GM19193 (cell line): ENCODE data around the gene VIM.

Source experiments
- POLR2A ChIP-seq: IDR thresholded peaks from 4 replicates; pipeline ENCODE4 v1.6.1; 2011; ENCODE audit not compliant: insufficient read depth, insufficient read length; ENCODE audit errors: extremely low read depth

Gene VIM

GRCh38 chr10:17201794-17202116, 26.3 kb upstream of the VIM start:
- no peak for TF ChIP-seq POLR2A

- no peak for TF ChIP-seq POLR2A
These were observed 25.5 kb upstream of the VIM start for GRCh38 chr10:17202506-17202905.

GRCh38 chr10:17202999-17203398, 25.0 kb upstream of the VIM start:
- TF ChIP-seq POLR2A, result no peak

GRCh38 chr10:17203416-17203815, 24.6 kb upstream of the VIM start:
- TF ChIP-seq POLR2A, result no peak

GRCh38 chr10:17206210-17206709, 21.8 kb upstream of the VIM start:
- no peak for TF ChIP-seq POLR2A

GRCh38 chr10:17208476-17208875, 19.6 kb upstream of the VIM start:
- TF ChIP-seq POLR2A, result no peak

- no peak for TF ChIP-seq POLR2A
These were observed 18.7 kb upstream of the VIM start for GRCh38 chr10:17209302-17209701.

- TF ChIP-seq POLR2A, result no peak
These were observed 18.2 kb upstream of the VIM start for GRCh38 chr10:17209881-17210280.

GRCh38 chr10:17210361-17210760, 17.7 kb upstream of the VIM start:
- no peak for TF ChIP-seq POLR2A

- TF ChIP-seq POLR2A, result no peak
These were observed 15.2 kb upstream of the VIM start for GRCh38 chr10:17212802-17213221.

- no peak for TF ChIP-seq POLR2A
These were observed 14.2 kb upstream of the VIM start for GRCh38 chr10:17213646-17214349.

- TF ChIP-seq POLR2A, result no peak
These were observed 13.5 kb upstream of the VIM start for GRCh38 chr10:17214526-17214925.

GRCh38 chr10:17214971-17215781, 12.9 kb upstream of the VIM start:
- TF ChIP-seq POLR2A, result no peak

- TF ChIP-seq POLR2A, result no peak
These were observed 12.3 kb upstream of the VIM start for GRCh38 chr10:17215782-17216122.

GRCh38 chr10:17216217-17216900, 11.7 kb upstream of the VIM start:
- TF ChIP-seq POLR2A, result no peak
